ENCODE data around the gene SLC25A42.

SLC25A42 gene

GRCh38 chr19:19095691-19096090 lies 31.9 kb downstream of the SLC25A42 start:
- no peaks in the 10 kb centered on the region for H3K27me3 ChIP-seq (ENCODE audit: insufficient read depth, poor library complexity, severe bottlenecking)
- H3K4me1 ChIP-seq (ENCODE audit: insufficient read depth, poor library complexity, severe bottlenecking) = no peaks in the 10 kb centered on the region
- no peak for ATAC-seq (ENCODE audit: low read depth)
- TF ChIP-seq, protein P1, sequence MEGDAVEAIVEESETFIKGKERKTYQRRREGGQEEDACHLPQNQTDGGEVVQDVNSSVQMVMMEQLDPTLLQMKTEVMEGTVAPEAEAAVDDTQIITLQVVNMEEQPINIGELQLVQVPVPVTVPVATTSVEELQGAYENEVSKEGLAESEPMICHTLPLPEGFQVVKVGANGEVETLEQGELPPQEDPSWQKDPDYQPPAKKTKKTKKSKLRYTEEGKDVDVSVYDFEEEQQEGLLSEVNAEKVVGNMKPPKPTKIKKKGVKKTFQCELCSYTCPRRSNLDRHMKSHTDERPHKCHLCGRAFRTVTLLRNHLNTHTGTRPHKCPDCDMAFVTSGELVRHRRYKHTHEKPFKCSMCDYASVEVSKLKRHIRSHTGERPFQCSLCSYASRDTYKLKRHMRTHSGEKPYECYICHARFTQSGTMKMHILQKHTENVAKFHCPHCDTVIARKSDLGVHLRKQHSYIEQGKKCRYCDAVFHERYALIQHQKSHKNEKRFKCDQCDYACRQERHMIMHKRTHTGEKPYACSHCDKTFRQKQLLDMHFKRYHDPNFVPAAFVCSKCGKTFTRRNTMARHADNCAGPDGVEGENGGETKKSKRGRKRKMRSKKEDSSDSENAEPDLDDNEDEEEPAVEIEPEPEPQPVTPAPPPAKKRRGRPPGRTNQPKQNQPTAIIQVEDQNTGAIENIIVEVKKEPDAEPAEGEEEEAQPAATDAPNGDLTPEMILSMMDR (IDR thresholded peaks at IDR 0.05; ENCODE audit: poor library complexity, severe bottlenecking) = no peak
- H3K9me3 ChIP-seq (ENCODE audit: severe bottlenecking) = no peaks in the 10 kb centered on the region
- no peaks in the 10 kb centered on the region for H3K36me3 ChIP-seq (ENCODE audit: low read depth)
- no peak overlapping the region for H3K4me3 ChIP-seq (ENCODE audit: severe bottlenecking)
- no peak for DNase-seq (ENCODE audit: low spot score)
- H3K27ac ChIP-seq (ENCODE audit: poor library complexity, severe bottlenecking) = no peak overlapping the region

- DNase-seq (ENCODE audit: low spot score) (no peak), ATAC-seq (ENCODE audit: low read depth) (no peak)
- Histone ChIP-seq H3K4me1 (ENCODE audit: insufficient read depth, poor library complexity, severe bottlenecking) (no peaks in the 10 kb centered on the region), H3K27me3 (ENCODE audit: insufficient read depth, poor library complexity, severe bottlenecking) (no peaks in the 10 kb centered on the region), H3K4me3 (ENCODE audit: severe bottlenecking) (no peak overlapping the region), H3K9me3 (ENCODE audit: severe bottlenecking) (no peaks in the 10 kb centered on the region), H3K27ac (ENCODE audit: poor library complexity, severe bottlenecking) (no peak overlapping the region), H3K36me3 (ENCODE audit: low read depth) (no peaks in the 10 kb centered on the region)
- TF ChIP-seq, protein P1 (IDR thresholded peaks at IDR 0.05; ENCODE audit: poor library complexity, severe bottlenecking) = no peak
Measured at GRCh38 chr19:19096641-19097627, 33.1 kb downstream of the SLC25A42 start.

- Histone ChIP-seq H3K4me1 (ENCODE audit: insufficient read depth, poor library complexity, severe bottlenecking) (no peaks in the 10 kb centered on the region), H3K27me3 (ENCODE audit: insufficient read depth, poor library complexity, severe bottlenecking) (no peaks in the 10 kb centered on the region), H3K27ac (ENCODE audit: poor library complexity, severe bottlenecking) (no peak overlapping the region), H3K4me3 (ENCODE audit: severe bottlenecking) (no peak overlapping the region), H3K9me3 (ENCODE audit: severe bottlenecking) (no peaks in the 10 kb centered on the region), H3K36me3 (ENCODE audit: low read depth) (no peaks in the 10 kb centered on the region)
- DNase-seq (ENCODE audit: low spot score) = no peak
- TF ChIP-seq, protein P1 (IDR thresholded peaks at IDR 0.05; ENCODE audit: poor library complexity, severe bottlenecking) = no peak
- peak; percentile 41; the same call in 1 of the 3 replicates for ATAC-seq (ENCODE audit: low read depth)
Measured at GRCh38 chr19:19098084-19098702, 34.4 kb downstream of the SLC25A42 start.

DNA sequence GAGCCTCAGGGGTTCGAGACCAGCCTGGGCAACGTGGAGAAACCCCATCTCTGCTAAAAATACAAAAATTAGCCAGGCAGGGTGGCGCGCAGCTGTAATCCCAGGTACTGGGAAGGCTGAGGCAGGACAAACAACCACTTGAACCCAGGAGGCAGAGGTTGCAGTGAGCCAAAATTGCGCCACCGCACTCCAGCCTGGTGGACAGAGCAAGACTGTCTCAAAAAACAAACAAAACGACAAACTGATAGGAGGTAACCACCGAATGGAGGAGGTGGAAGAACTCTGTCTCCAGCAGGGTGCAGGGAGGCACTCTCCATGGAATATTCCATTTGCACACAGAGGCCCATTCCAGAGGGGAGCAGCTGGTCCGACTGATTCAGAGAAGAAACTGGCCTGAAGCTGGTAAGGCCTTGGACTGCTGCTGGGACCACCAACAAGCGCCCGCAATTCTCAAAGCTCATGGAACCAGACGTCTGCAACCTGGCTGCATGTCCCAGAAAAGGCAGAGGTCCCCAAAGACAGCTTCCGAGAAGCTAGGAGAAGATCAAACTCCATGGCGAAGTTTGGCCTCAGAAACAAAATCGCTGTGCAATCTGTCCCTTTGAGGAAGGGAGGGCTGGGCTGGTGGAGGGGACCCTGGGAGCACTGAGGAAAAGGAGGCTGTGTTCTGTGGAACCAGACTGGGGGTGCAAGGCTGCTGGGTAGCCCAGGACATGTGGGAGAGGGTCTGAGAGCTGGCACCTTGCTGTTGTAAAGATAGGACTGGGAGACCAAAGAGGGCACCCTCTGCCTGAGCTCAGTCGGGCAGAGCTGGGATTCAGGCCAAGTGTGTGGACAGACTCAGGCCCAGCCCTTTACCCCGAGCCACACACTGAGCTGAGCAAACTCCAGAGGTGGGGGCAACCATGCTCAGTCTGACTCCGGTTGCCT lies 35.2 kb downstream of the SLC25A42 start:
- Histone ChIP-seq H3K27ac (ENCODE audit: poor library complexity, severe bottlenecking) (no peak overlapping the region), H3K36me3 (ENCODE audit: low read depth) (no peaks in the 10 kb centered on the region), H3K4me1 (ENCODE audit: insufficient read depth, poor library complexity, severe bottlenecking) (no peaks in the 10 kb centered on the region), H3K27me3 (ENCODE audit: insufficient read depth, poor library complexity, severe bottlenecking) (no peaks in the 10 kb centered on the region), H3K4me3 (ENCODE audit: severe bottlenecking) (no peak overlapping the region), H3K9me3 (ENCODE audit: severe bottlenecking) (no peaks in the 10 kb centered on the region)
- ATAC-seq (ENCODE audit: low read depth) (no peak), DNase-seq (ENCODE audit: low spot score) (no peak)
- TF ChIP-seq, protein P1 (IDR thresholded peaks at IDR 0.05; ENCODE audit: poor library complexity, severe bottlenecking) = no peak

All from RWPE2 (cell line).